HepG2 (cell line): ENCODE data around the gene U2AF1L4. TPM values are rescaled to one million over a fixed set of nuclear protein-coding genes. Genes with fewer than 3 reads are reported as not detected.

Source experiments
- CBX1 ChIP-seq: IDR thresholded peaks from one replicate; pipeline ENCODE4 v1.6.1; 2016; ENCODE audit warnings: antibody characterized with exemption, low read depth
- CHD2 ChIP-seq: IDR thresholded peaks from 2 replicates; pipeline ENCODE4 v1.6.1; 2011; ENCODE audit warnings: low read depth, low read length, improper control_type of control experiment
- DMAP1 ChIP-seq: IDR thresholded peaks from 2 replicates; pipeline ENCODE4 v1.6.1; 2016
- E2F2 ChIP-seq: sonication (generic); formaldehyde crosslinking; IDR thresholded peaks from 2 replicates; pipeline ENCODE4 v1.4.0; 2020; ENCODE audit warnings: missing genetic modification reagents, borderline replicate concordance
- EEA1 ChIP-seq: sonication (generic); formaldehyde crosslinking; IDR thresholded peaks from 2 replicates; pipeline ENCODE4 v1.5.1; 2020; ENCODE audit warnings: mild to moderate bottlenecking, missing genetic modification reagents, borderline replicate concordance
- HHEX ChIP-seq: IDR thresholded peaks from 2 replicates; pipeline ENCODE4 v1.6.1; 2016; ENCODE audit warnings: control low read depth
- KAT8 ChIP-seq: IDR thresholded peaks from 2 replicates; pipeline ENCODE4 v1.6.1; 2016; ENCODE audit warnings: missing genetic modification reagents, missing compliant biosample characterization
- KLF11 ChIP-seq: IDR thresholded peaks from 2 replicates; pipeline ENCODE4 v1.6.1; 2016; ENCODE audit warnings: missing compliant biosample characterization
- MXD1 ChIP-seq: sonication (generic); formaldehyde crosslinking; IDR thresholded peaks from 2 replicates; pipeline ENCODE4 v1.4.0; 2020; ENCODE audit warnings: mild to moderate bottlenecking, missing genetic modification reagents
- MXI1 ChIP-seq: IDR thresholded peaks from 3 replicates; pipeline ENCODE4 v1.6.1; 2012; ENCODE audit warnings: low read depth, low read length, inconsistent platforms, borderline replicate concordance
- NFYB ChIP-seq: sonication (generic); formaldehyde crosslinking; IDR thresholded peaks from 2 replicates; pipeline ENCODE4 v1.4.0; 2020; ENCODE audit warnings: missing genetic modification reagents
- RAD51 ChIP-seq: fragments of 450-650 bp; IDR thresholded peaks from 2 replicates; pipeline ENCODE4 v1.6.1; 2016; ENCODE audit warnings: borderline replicate concordance
- SCMH1 ChIP-seq: sonication (generic); formaldehyde crosslinking; IDR thresholded peaks from 2 replicates; pipeline ENCODE4 v1.9.0; 2021; ENCODE audit warnings: missing genetic modification reagents, mild to moderate bottlenecking, borderline replicate concordance
- SRSF9 ChIP-seq: fragments of 200-400 bp; formaldehyde crosslinking; IDR thresholded peaks from 2 replicates; pipeline ENCODE4 v1.6.1; 2018; ENCODE audit warnings: borderline replicate concordance, mild to moderate bottlenecking, low read depth, low read length; ENCODE audit not compliant: insufficient read depth, poor library complexity, severe bottlenecking
- THAP7 ChIP-seq: sonication (generic); formaldehyde crosslinking; IDR thresholded peaks from 2 replicates; pipeline ENCODE4 v1.8.1; 2023; ENCODE audit warnings: mild to moderate bottlenecking, missing genetic modification reagents
- ZBTB44 ChIP-seq: sonication (generic); formaldehyde crosslinking; IDR thresholded peaks from 2 replicates; pipeline ENCODE4 v1.4.0; 2020; ENCODE audit warnings: missing genetic modification reagents
- ZNF468 ChIP-seq: sonication (generic); formaldehyde crosslinking; IDR thresholded peaks from 2 replicates; pipeline ENCODE4 v1.8.0; 2022; ENCODE audit warnings: mild to moderate bottlenecking, moderate library complexity, missing genetic modification reagents
- ZNF501 ChIP-seq: sonication (generic); formaldehyde crosslinking; IDR thresholded peaks from 2 replicates; pipeline ENCODE4 v1.5.1; 2020; ENCODE audit warnings: mild to moderate bottlenecking, moderate library complexity, missing genetic modification reagents
- ZNF557 ChIP-seq: sonication (generic); formaldehyde crosslinking; IDR thresholded peaks from 2 replicates; pipeline ENCODE4 v1.4.0; 2020; ENCODE audit warnings: missing genetic modification reagents
- ZNF652 ChIP-seq: IDR thresholded peaks from 2 replicates; pipeline ENCODE4 v1.6.1; 2016; ENCODE audit warnings: low read depth, borderline replicate concordance
- ZNF687 ChIP-seq: sonication (generic); formaldehyde crosslinking; IDR thresholded peaks from 2 replicates; pipeline ENCODE4 v1.5.1; 2020; ENCODE audit warnings: mild to moderate bottlenecking, missing genetic modification reagents, moderate library complexity
- ZNF724P ChIP-seq: sonication (generic); formaldehyde crosslinking; IDR thresholded peaks from 2 replicates; pipeline ENCODE4 v1.8.0; 2022; ENCODE audit warnings: missing genetic modification reagents, borderline replicate concordance
- polyA plus RNA-seq, 8 experiments: library from polyadenylated mRNA; depleted of rRNA in 3 of 8; stranded (reverse) in 7 of 8; unstranded in 1 of 8; fragments of >200 nt; fragmentation: Illumina TruSeq in 4 of 8; extraction: Trizol in 4 of 8; gene quantifications; 2 replicates each; pipeline versions ENCODE4 v1.2.1 to v1.2.3, GENCODE V29; 2011 to 2016; ENCODE audit warnings: low read depth in 4 of 8, missing spikeins in 1 of 8, mixed read lengths in 1 of 8; ENCODE audit not compliant: insufficient read depth in 1 of 8
- total RNA-seq, 5 experiments: library from RNA; depleted of rRNA; stranded (reverse); fragments of >200 nt; fragmentation: Illumina TruSeq; extraction: Trizol; gene quantifications; 2 replicates each; pipeline ENCODE4 v1.2.3, GENCODE V29; 2016; ENCODE audit warnings: low read depth in 1 of 5

U2AF1L4 gene
- total and polyA plus RNA-seq, 2 of the 13 experiments (the other 11 are each of a cell fraction or from before 2014, with no cell fraction given), result 7.9 to 15.4 TPM

- TF ChIP-seq ZNF687, result peak; percentile 76
- TF ChIP-seq HHEX (CRISPR knock-in tag), result no peak
- no peak for TF ChIP-seq SRSF9
- TF ChIP-seq DMAP1 (CRISPR knock-in tag), result 0 out of 2 replicates have a peak, but pooled peaks have one; percentile 50
- TF ChIP-seq CHD2, result peak; percentile 97
- no peak for TF ChIP-seq ZNF557 (CRISPR knock-in tag)
- TF ChIP-seq THAP7 (CRISPR knock-in tag), result no peak
- no peak for TF ChIP-seq ZNF724P (CRISPR knock-in tag)
- TF ChIP-seq MXD1 (CRISPR knock-in tag), result peak; percentile 26; the same call in 1 of the 2 replicates
- TF ChIP-seq KLF11 (CRISPR knock-in tag), result no peak; the same call in 1 of the 2 replicates
- no peak for TF ChIP-seq ZNF468 (CRISPR knock-in tag)
- no peak for TF ChIP-seq SCMH1 (CRISPR knock-in tag)
- no peak for TF ChIP-seq RAD51
- no peak for TF ChIP-seq ZBTB44
- TF ChIP-seq EEA1, result no peak
- TF ChIP-seq CBX1, result no peak
- peak; percentile 97 for TF ChIP-seq NFYB
- peak; percentile 76; the same call in 1 of the 2 replicates for TF ChIP-seq ZNF652 (CRISPR knock-in tag)
- no peak for TF ChIP-seq E2F2 (CRISPR knock-in tag)
- peak; percentile 47; the same call in 1 of the 3 replicates for TF ChIP-seq MXI1
- peak; percentile 92 for TF ChIP-seq KAT8 (CRISPR knock-in tag)
- TF ChIP-seq ZNF501 (CRISPR knock-in tag), result peak; percentile 54
Observed at GRCh38 chr19:35748106-35749020, 3.1 kb upstream of the U2AF1L4 start, which contains the start of gene LIN37 (continued).
